CD4-positive, alpha-beta T cell treated with Interleukin-15 for 4 hours (primary cell): ENCODE measurements around the gene SHMT2.
"Not testable (repeated sequence)": the region's sequence is repeated elsewhere in the genome, so short reads cannot be mapped to it uniquely, and the experiment has no call there.

Source experiments
- DNase-seq: peaks from one replicate; pipeline ENCODE4 v3.0.0-alpha.2; 2020; ENCODE audit warnings: low spot score

Gene SHMT2

GRCh38 chr12:57266681-57267080, 37.2 kb downstream of the SHMT2 start:
- DNase-seq = no peak

- no peak for DNase-seq
Observed at GRCh38 chr12:57268264-57268663, 38.8 kb downstream of the SHMT2 start.

DNA sequence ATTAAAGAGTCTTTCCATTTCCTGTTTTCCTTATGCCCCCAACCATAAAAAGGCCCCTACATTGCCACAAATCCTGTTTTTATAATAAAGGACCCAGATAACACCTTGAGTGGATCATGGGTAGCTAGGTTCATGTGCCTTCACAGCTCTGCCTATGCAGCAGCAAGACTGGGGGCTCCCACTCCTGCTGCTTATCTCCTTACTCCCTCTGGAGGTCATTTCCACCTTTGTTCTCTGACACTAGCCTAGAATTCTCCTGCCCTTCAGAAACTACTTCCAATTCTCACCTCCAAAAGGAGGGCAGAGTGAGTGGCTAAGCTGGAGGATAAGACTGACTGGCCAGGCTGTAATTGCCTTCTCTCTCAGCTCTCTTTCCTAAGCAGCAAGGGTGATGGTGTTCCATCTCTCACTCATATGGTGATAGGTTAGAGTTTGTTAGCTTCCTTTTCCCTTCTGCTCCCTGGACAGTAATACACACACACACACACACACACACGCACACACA, 41.5 kb downstream of the SHMT2 start:
- no peak for DNase-seq

GRCh38 chr12:57272337-57273151, 43.0 kb downstream of the SHMT2 start:
- DNase-seq = no peak

GRCh38 chr12:57273516-57273915, 44.0 kb downstream of the SHMT2 start:
- no peak for DNase-seq

GRCh38 chr12:57276233-57276632, 46.7 kb downstream of the SHMT2 start:
- not testable (repeated sequence) for DNase-seq

DNA sequence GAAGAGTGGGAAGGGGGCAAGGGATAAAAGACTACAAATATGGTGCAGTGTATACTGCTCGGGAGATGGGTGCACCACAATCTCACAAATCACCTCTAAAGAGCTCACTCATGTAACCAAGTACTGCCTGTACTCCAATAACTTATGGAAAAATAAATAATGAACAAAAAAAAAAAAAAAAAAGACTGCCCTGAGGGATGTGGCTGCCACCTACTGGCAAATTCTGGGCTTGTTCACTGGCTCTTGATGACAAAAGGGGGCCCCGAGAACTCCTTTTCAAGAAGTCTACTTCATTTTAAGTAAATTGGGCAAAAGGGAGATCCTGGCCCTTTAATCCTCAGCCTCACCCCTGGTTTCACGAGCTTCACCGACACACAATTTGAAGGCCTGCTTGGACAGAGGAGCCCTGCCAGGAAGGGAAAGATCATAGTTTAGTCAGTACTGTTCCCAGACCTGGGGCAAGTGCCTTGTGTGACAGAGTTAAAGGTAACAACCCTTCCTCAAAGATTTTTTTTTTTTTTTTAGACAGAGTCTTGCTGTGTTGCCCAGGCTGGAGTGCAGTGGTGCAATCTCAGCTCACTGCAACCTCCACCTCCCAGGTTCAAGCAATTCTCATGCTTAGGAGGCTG, 47.5 kb downstream of the SHMT2 start:
- DNase-seq = no peak

DNA sequence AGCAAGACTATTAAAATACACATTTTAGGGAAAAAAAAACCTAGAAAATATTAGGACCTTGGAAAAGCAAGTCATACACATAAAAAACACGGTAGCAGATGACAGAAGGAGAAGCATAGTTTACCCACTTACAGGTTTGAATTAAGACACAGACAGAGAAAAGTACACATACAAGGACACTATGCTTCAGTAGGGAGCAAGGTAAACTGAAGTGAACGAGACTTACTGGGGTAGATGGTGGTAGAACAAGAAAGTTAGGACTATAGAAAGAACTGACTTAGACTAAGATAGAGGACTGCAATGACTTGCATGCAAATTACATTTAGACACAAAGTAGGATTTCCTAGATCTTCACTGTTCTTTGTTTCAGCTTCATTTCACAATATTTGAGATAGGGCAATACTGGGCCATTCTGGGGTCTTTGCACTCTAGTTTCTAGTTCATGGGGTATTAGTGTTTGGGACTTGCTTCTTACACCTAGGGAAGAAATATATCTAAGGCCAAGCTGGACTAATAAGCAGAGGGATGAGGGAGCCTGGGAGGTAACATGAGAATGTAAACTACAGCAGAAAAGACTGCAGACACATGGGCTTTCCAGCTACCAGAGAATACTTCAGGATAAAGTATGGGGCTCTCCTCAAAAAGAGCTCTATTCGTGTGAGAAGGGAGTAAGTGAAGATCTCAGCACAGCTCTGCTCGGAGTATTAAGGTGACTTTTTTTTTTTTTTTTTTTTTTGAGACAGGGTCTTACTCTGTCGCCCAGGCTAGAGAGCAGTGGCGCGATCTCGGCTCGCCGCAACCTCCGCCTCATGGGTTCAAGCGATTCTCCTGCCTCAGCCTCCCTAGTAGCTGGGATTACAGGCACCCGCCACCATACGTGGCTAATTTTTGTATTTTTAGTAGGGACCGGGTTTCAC, 49.2 kb downstream of the SHMT2 start:
- DNase-seq = no peak

- peak; percentile 76 for DNase-seq
Observed at GRCh38 chr12:57280211-57281062, 50.9 kb downstream of the SHMT2 start.

DNA sequence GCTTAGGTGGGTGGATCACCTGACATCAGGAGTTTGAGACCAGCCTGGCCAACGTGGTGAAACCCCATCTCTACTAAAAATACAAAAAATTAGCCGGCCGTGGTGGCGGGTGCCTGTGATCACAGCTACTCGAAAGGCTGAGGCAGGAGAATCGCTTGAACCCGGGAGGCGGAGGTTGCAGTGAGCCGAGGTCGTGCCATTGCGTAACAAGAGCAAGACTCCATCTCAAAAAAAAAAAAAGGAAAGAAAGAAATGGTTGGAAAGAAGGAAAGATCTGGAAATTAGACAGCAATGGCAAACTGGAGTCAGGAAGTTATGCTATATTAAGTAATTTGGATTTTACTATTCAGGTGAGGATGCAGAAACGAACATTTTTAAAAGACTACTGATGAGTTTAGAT, 52.6 kb downstream of the SHMT2 start:
- not testable (repeated sequence) for DNase-seq
